HepG2 (cell line): ENCODE results near the gene HNRNPL. TPM values are rescaled to one million over a fixed set of nuclear protein-coding genes. Genes with fewer than 3 reads are reported as not detected.

Experiments
- ATAC-seq: fragments of 200-7000 bp; cut with Tn5 transposase; 3 replicates; pipeline ENCODE4 v1.9.1; 2020; ENCODE audit warnings: mild to moderate bottlenecking, moderate library complexity
- BruUV-seq: library from RNA; stranded (reverse); fragments of 400-500 nt; replicated peaks from 2 replicates; lab custom pipeline; 2021; lab: Mats Ljungman, UMichigan
- CTCF ChIA-PET: fragments of 300-600 bp; formaldehyde crosslinking; extraction: SDS; loops from one replicate; lab custom pipeline; 2021; ENCODE audit warnings: low total read pairs, inconsistent platforms, low intra/inter-chr PET ratio; lab: Yijun Ruan, JAX
- POLR2A ChIA-PET: fragments of 350-600 bp; sonication (Branson Sonifier 250); formaldehyde crosslinking; loops from one replicate; lab custom pipeline; 2020; ENCODE audit warnings: antibody characterized with exemption, inconsistent platforms; lab: Yijun Ruan, JAX
- DNase-seq: peaks from one replicate; pipeline ENCODE4 v3.0.0-alpha.2; 2015; ENCODE audit warnings: low spot score
- FAIRE-seq: peaks from 3 replicates; lab custom pipeline; 2011; peaks lifted over from hg19 to GRCh38; lab: Jason Lieb, UNC
- H2AFZ ChIP-seq: one replicate; pipeline ENCODE4 v1.6.1; 2011; ENCODE audit warnings: low read length, inconsistent platforms
- H3K27ac ChIP-seq: fragments of 300-600 bp; 3 replicates; pipeline ENCODE4 v1.8.0; 2011; ENCODE audit warnings: mixed run types, mild to moderate bottlenecking, mixed read lengths, low read length, inconsistent platforms; ENCODE audit not compliant: insufficient read depth; ENCODE audit errors: extremely low read length
- H3K27me3 ChIP-seq, 2 experiments: fragments of 200-600 bp in 1 of 2; 2 replicates in 1 of 2; 3 replicates in 1 of 2; pipeline versions ENCODE4 v1.6.0 to v1.8.0; 2011; ENCODE audit warnings: low read length in 2 of 2, mild to moderate bottlenecking in 2 of 2, moderate library complexity in 2 of 2, inconsistent platforms in 1 of 2; ENCODE audit not compliant: insufficient read depth in 2 of 2, control insufficient read depth in 1 of 2
- H3K36me3 ChIP-seq, 2 experiments: fragments of 200-600 bp in 1 of 2; replicated peaks in 1 of 2; 2 replicates in 1 of 2; 3 replicates in 1 of 2; pipeline versions ENCODE4 v1.5.1 to v1.8.0; 2011; ENCODE audit warnings: low read length in 2 of 2, inconsistent platforms in 1 of 2; ENCODE audit not compliant: insufficient read depth in 2 of 2, control insufficient read depth in 1 of 2
- H3K4me1 ChIP-seq: 2 replicates; pipeline ENCODE4 v1.5.1; 2012; ENCODE audit warnings: low read length, inconsistent platforms; ENCODE audit not compliant: insufficient read depth
- H3K4me2 ChIP-seq: 2 replicates; pipeline ENCODE4 v1.6.0; 2011; ENCODE audit warnings: low read depth, low read length, inconsistent platforms
- H3K4me3 ChIP-seq, 3 experiments: fragments of 200-600 bp in 1 of 3; sonication (generic), shearing (Covaris generic) in 1 of 3; replicated peaks in 1 of 3; 2 replicates each; pipeline ENCODE4 v1.5.1; 2011 to 2016; ENCODE audit warnings: low read length in 3 of 3, inconsistent platforms in 2 of 3, low read depth in 2 of 3, mild to moderate bottlenecking in 2 of 3, control low read depth in 1 of 3, mixed read lengths in 1 of 3; ENCODE audit not compliant: insufficient read depth in 1 of 3
- H3K79me2 ChIP-seq: one replicate; pipeline ENCODE4 v1.6.1; 2011; ENCODE audit warnings: low read length, inconsistent platforms; ENCODE audit not compliant: insufficient read depth
- H3K9ac ChIP-seq: 2 replicates; pipeline ENCODE4 v1.6.0; 2011; ENCODE audit warnings: mild to moderate bottlenecking, low read depth, low read length, inconsistent platforms; ENCODE audit not compliant: insufficient read depth
- H3K9me3 ChIP-seq: 2 replicates; pipeline ENCODE4 v1.5.1; 2012; ENCODE audit warnings: mild to moderate bottlenecking, low read length
- H4K20me1 ChIP-seq: 2 replicates; pipeline ENCODE4 v1.6.0; 2011; ENCODE audit warnings: inconsistent platforms, mild to moderate bottlenecking, low read length, moderate library complexity; ENCODE audit not compliant: insufficient read depth
- ADNP ChIP-seq: sonication (generic); formaldehyde crosslinking; IDR thresholded peaks from 2 replicates; pipeline ENCODE4 v1.4.0; 2020; ENCODE audit warnings: missing genetic modification reagents
- DPF2 ChIP-seq: sonication (generic); formaldehyde crosslinking; IDR thresholded peaks from 2 replicates; pipeline ENCODE4 v1.4.0; 2020; ENCODE audit warnings: mild to moderate bottlenecking, low read depth, missing genetic modification reagents, borderline replicate concordance
- MNT ChIP-seq: fragments of 450-650 bp; IDR thresholded peaks from 2 replicates; pipeline ENCODE4 v1.6.1; 2016
- MTF1 ChIP-seq: sonication (generic); formaldehyde crosslinking; IDR thresholded peaks from 2 replicates; pipeline ENCODE4 v1.5.0; 2020; ENCODE audit warnings: missing genetic modification reagents
- POGK ChIP-seq: sonication (generic); formaldehyde crosslinking; conservative IDR thresholded peaks from 2 replicates; pipeline ENCODE4 v1.8.0; 2022; ENCODE audit warnings: mild to moderate bottlenecking, moderate library complexity, missing genetic modification reagents
- RBM39 ChIP-seq: fragments of 200-400 bp; formaldehyde crosslinking; IDR thresholded peaks from one replicate; pipeline ENCODE4 v1.6.1; 2018; ENCODE audit warnings: antibody characterized with exemption, mild to moderate bottlenecking, low read depth, low read length; ENCODE audit not compliant: poor library complexity, severe bottlenecking
- SOX6 ChIP-seq, 2 experiments: fragments of 450-650 bp in 1 of 2; sonication (generic) in 1 of 2; formaldehyde crosslinking in 1 of 2; IDR thresholded peaks; 2 replicates each; pipeline versions ENCODE4 v1.4.0 to v1.6.1; 2017 to 2020; ENCODE audit warnings: antibody characterized with exemption in 1 of 2, mild to moderate bottlenecking in 1 of 2, missing genetic modification reagents in 1 of 2
- ZNF441 ChIP-seq: sonication (generic); formaldehyde crosslinking; IDR thresholded peaks from 2 replicates; pipeline ENCODE4 v1.7.0; 2021; ENCODE audit warnings: missing genetic modification reagents, borderline replicate concordance
- ZNF75D ChIP-seq: sonication (generic); formaldehyde crosslinking; IDR thresholded peaks from 2 replicates; pipeline ENCODE4 v1.8.1; 2023; ENCODE audit warnings: missing genetic modification reagents, mild to moderate bottlenecking, borderline replicate concordance
- WGBS: methylation state at CpG from one replicate; pipeline ENCODE4 v1.1.6; 2017; ENCODE audit warnings: low lambda C conversion rate; 5-methylcytosine and 5-hydroxymethylcytosine counted together
- in situ Hi-C: cut with HindIII; loops from 2 replicates; pipeline ENCODE4 v1.10.0; 2017; ENCODE audit warnings: low pct_unique_long_range_greater_than_20kb; ENCODE audit not compliant: extremely low pct_ligation_motif_present
- intact Hi-C: fragments of 100-400 bp; cut with micrococcal nuclease; formaldehyde crosslinking; loops from one replicate; pipeline ENCODE4 v1.10.0; 2022; ENCODE audit not compliant: unreplicated experiment
- polyA plus RNA-seq, 8 experiments: library from polyadenylated mRNA; depleted of rRNA in 3 of 8; stranded (reverse) in 7 of 8; unstranded in 1 of 8; fragments of >200 nt; fragmentation: Illumina TruSeq in 4 of 8; extraction: Trizol in 4 of 8; gene quantifications; 2 replicates each; pipeline versions ENCODE4 v1.2.1 to v1.2.3, GENCODE V29; 2011 to 2016; ENCODE audit warnings: low read depth in 4 of 8, missing spikeins in 1 of 8, mixed read lengths in 1 of 8; ENCODE audit not compliant: insufficient read depth in 1 of 8
- total RNA-seq, 5 experiments: library from RNA; depleted of rRNA; stranded (reverse); fragments of >200 nt; fragmentation: Illumina TruSeq; extraction: Trizol; gene quantifications; 2 replicates each; pipeline ENCODE4 v1.2.3, GENCODE V29; 2016; ENCODE audit warnings: low read depth in 1 of 5
- TF ChIP-seq, protein P1 (sequence below): sonication (generic); formaldehyde crosslinking; conservative IDR thresholded peaks from 2 replicates; pipeline ENCODE4 v1.8.0; 2022; ENCODE audit warnings: low read depth, missing genetic modification reagents

The HNRNPL gene
- total and polyA plus RNA-seq, 2 of the 13 experiments (the other 11 are each of a cell fraction or from before 2014, with no cell fraction given): 156 to 278 TPM

GRCh38 chr19:38869160-38869835 lies 19.5 kb upstream of the HNRNPL start:
- Histone ChIP-seq H4K20me1 (no peaks in the 10 kb centered on the region), H3K4me3 (no peak overlapping the region), H3K9ac (no peak overlapping the region), H3K27ac (no peak overlapping the region), H3K36me3 (no peaks in the 10 kb centered on the region), H3K9me3 (no peaks in the 10 kb centered on the region), H3K79me2 (no peaks in the 10 kb centered on the region), H3K27me3 (no peaks in the 10 kb centered on the region), H3K4me1 (peaks cover 13% of the 10 kb centered on the region), H3K4me2 (no peak overlapping the region), H2AFZ (no peak overlapping the region)
- no TSS peak for BruUV-seq
- POLR2A ChIA-PET: interaction anchor here (1.8 kb wide), 1 partner anchor 8 kb away, joined by 6 read pairs; the partner anchor contains the start of gene RINL
- no peak for TF ChIP-seq MTF1 (CRISPR knock-in tag)
- TF ChIP-seq DPF2 (CRISPR knock-in tag): no peak
- TF ChIP-seq MNT: peak; percentile 24; the same call in 1 of the 2 replicates
- 97% methylated on average over 11 of the region's 34 CpGs for WGBS
- intact Hi-C loops (no loop called here), in situ Hi-C loops (no loop called here)
- DNase-seq (no peak), ATAC-seq (no peak), FAIRE-seq (no peak)
- CTCF ChIA-PET: no interaction called here

GRCh38 chr19:38868551-38868950 lies 18.8 kb upstream of the HNRNPL start:
- WGBS: 96% methylated on average over 4 of the region's 6 CpGs
- no peak for ATAC-seq
- no peak for FAIRE-seq
- H3K36me3 ChIP-seq: no peaks in the 10 kb centered on the region
- H3K9ac ChIP-seq: no peak overlapping the region
- BruUV-seq: no TSS peak
- H3K9me3 ChIP-seq: no peaks in the 10 kb centered on the region
- H3K27me3 ChIP-seq: no peaks in the 10 kb centered on the region
- no peak overlapping the region for H3K27ac ChIP-seq
- no peak for DNase-seq
- in situ Hi-C loops (no loop called here), intact Hi-C loops (no loop called here)
- no peak overlapping the region for H3K4me3 ChIP-seq
- H3K4me1 ChIP-seq: peaks cover 14% of the 10 kb centered on the region
- H3K79me2 ChIP-seq: no peaks in the 10 kb centered on the region
- ChIA-PET CTCF (no interaction called here), POLR2A (interaction anchor here (1.8 kb wide), 1 partner anchor 9 kb away, joined by 6 read pairs; the partner anchor contains the start of gene RINL)
- no peak overlapping the region for H2AFZ ChIP-seq
- H3K4me2 ChIP-seq: no peak overlapping the region
- no peaks in the 10 kb centered on the region for H4K20me1 ChIP-seq
- TF ChIP-seq ZNF441 (CRISPR knock-in tag) (no peak), SOX6 (IDR thresholded peaks at IDR 0.05) (no peak), SOX6 (CRISPR knock-in tag; IDR thresholded peaks at IDR 0.05) (no peak), RBM39 (no peak), ADNP (no peak), POGK (CRISPR knock-in tag) (no peak), ZNF75D (CRISPR knock-in tag) (no peak)
- TF ChIP-seq, protein P1, sequence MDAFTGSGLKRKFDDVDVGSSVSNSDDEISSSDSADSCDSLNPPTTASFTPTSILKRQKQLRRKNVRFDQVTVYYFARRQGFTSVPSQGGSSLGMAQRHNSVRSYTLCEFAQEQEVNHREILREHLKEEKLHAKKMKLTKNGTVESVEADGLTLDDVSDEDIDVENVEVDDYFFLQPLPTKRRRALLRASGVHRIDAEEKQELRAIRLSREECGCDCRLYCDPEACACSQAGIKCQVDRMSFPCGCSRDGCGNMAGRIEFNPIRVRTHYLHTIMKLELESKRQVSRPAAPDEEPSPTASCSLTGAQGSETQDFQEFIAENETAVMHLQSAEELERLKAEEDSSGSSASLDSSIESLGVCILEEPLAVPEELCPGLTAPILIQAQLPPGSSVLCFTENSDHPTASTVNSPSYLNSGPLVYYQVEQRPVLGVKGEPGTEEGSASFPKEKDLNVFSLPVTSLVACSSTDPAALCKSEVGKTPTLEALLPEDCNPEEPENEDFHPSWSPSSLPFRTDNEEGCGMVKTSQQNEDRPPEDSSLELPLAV: no peak
